H9 (cell line): ENCODE results near the gene OGG1. TPM values are rescaled to one million over a fixed set of nuclear protein-coding genes. Genes with fewer than 3 reads are reported as not detected.

Source experiments
- DNase-seq: peaks from one replicate; pipeline ENCODE4 v3.0.0-alpha.2; 2017
- H2AFZ ChIP-seq: one replicate; pipeline ENCODE4 v1.6.1; 2013; ENCODE audit warnings: mild to moderate bottlenecking, low read length, control low read depth, moderate library complexity
- H2AK5ac ChIP-seq: 2 replicates; pipeline ENCODE4 v1.6.1; 2013; ENCODE audit warnings: low read length, control low read depth, mixed read lengths; ENCODE audit not compliant: insufficient read length
- H2BK120ac ChIP-seq: one replicate; pipeline ENCODE4 v1.6.1; 2013; ENCODE audit warnings: low read depth, mild to moderate bottlenecking, low read length, control low read depth, inconsistent platforms; ENCODE audit not compliant: poor library complexity, severe bottlenecking
- H2BK12ac ChIP-seq: 2 replicates; pipeline ENCODE4 v1.6.1; 2013; ENCODE audit warnings: low read length, control low read depth, mixed read lengths, low read depth; ENCODE audit not compliant: insufficient read length
- H2BK15ac ChIP-seq: 2 replicates; pipeline ENCODE4 v1.6.1; 2013; ENCODE audit warnings: low read depth, low read length, control low read depth
- H2BK20ac ChIP-seq: one replicate; pipeline ENCODE4 v1.6.1; 2013; ENCODE audit warnings: low read depth, mild to moderate bottlenecking, low read length, control low read depth, inconsistent platforms; ENCODE audit not compliant: poor library complexity, severe bottlenecking
- H2BK5ac ChIP-seq: 2 replicates; pipeline ENCODE4 v1.6.1; 2013; ENCODE audit warnings: low read length, control low read depth, mixed read lengths; ENCODE audit not compliant: insufficient read length
- H3K14ac ChIP-seq: 2 replicates; pipeline ENCODE4 v1.6.1; 2013; ENCODE audit warnings: low read length, control low read depth; ENCODE audit not compliant: insufficient read depth
- H3K18ac ChIP-seq: 2 replicates; pipeline ENCODE4 v1.6.1; 2013; ENCODE audit warnings: low read depth, mild to moderate bottlenecking, mixed read lengths, low read length, control low read depth; ENCODE audit not compliant: insufficient read length
- H3K23ac ChIP-seq: 2 replicates; pipeline ENCODE4 v1.6.1; 2013; ENCODE audit warnings: low read length, control low read depth, mixed read lengths, low read depth; ENCODE audit not compliant: insufficient read length
- H3K23me2 ChIP-seq: 2 replicates; pipeline ENCODE4 v1.6.1; 2013; ENCODE audit warnings: low read depth, mild to moderate bottlenecking, mixed read lengths, low read length, control low read depth; ENCODE audit not compliant: insufficient read length, poor library complexity, severe bottlenecking
- H3K27ac ChIP-seq: 2 replicates; pipeline ENCODE4 v1.5.1; 2013; ENCODE audit warnings: low read length, control low read depth, mixed read lengths, low read depth; ENCODE audit not compliant: insufficient read length
- H3K27me3 ChIP-seq: 2 replicates; pipeline ENCODE4 v1.6.1; 2013; ENCODE audit warnings: low read length, control low read depth, inconsistent platforms; ENCODE audit not compliant: insufficient read depth
- H3K4ac ChIP-seq: 2 replicates; pipeline ENCODE4 v1.6.1; 2013; ENCODE audit warnings: low read depth, mild to moderate bottlenecking, control low read depth, inconsistent platforms, low read length, moderate library complexity
- H3K4me1 ChIP-seq: 2 replicates; pipeline ENCODE4 v1.6.1; 2013; ENCODE audit warnings: low read length, control low read depth, inconsistent platforms; ENCODE audit not compliant: insufficient read depth
- H3K4me2 ChIP-seq: 2 replicates; pipeline ENCODE4 v1.6.1; 2013; ENCODE audit warnings: low read length, control low read depth, mixed read lengths; ENCODE audit not compliant: insufficient read length, insufficient read depth
- H3K56ac ChIP-seq: 2 replicates; pipeline ENCODE4 v1.6.1; 2013; ENCODE audit warnings: low read depth, mild to moderate bottlenecking, mixed read lengths, low read length, control low read depth; ENCODE audit not compliant: insufficient read length
- H3K79me1 ChIP-seq: 2 replicates; pipeline ENCODE4 v1.6.1; 2013; ENCODE audit warnings: low read depth, mild to moderate bottlenecking, moderate library complexity, low read length, control low read depth, inconsistent platforms; ENCODE audit not compliant: insufficient read depth, poor library complexity, severe bottlenecking
- H3K79me2 ChIP-seq: 2 replicates; pipeline ENCODE4 v1.6.1; 2013; ENCODE audit warnings: low read length, control low read depth, inconsistent platforms; ENCODE audit not compliant: insufficient read depth
- H3K9ac ChIP-seq: 2 replicates; pipeline ENCODE4 v1.6.1; 2013; ENCODE audit warnings: low read length, control low read depth, mixed read lengths; ENCODE audit not compliant: insufficient read length; ENCODE audit errors: extremely low read depth
- H3K9me3 ChIP-seq: one replicate; pipeline ENCODE4 v1.6.1; 2013; ENCODE audit warnings: low read depth, low read length, inconsistent platforms; ENCODE audit not compliant: control insufficient read depth
- H3T11ph ChIP-seq: one replicate; pipeline ENCODE4 v1.6.1; 2013; ENCODE audit warnings: mild to moderate bottlenecking, low read length, control low read depth, inconsistent platforms
- H4K20me1 ChIP-seq: one replicate; pipeline ENCODE4 v1.6.1; 2013; ENCODE audit not compliant: control insufficient read depth, insufficient read length, insufficient read depth
- H4K5ac ChIP-seq: 2 replicates; pipeline ENCODE4 v1.6.1; 2013; ENCODE audit warnings: low read depth, mild to moderate bottlenecking, mixed read lengths, low read length, control low read depth; ENCODE audit not compliant: insufficient read length
- H4K8ac ChIP-seq: replicated peaks from 2 replicates; pipeline ENCODE4 v1.6.1; 2013; ENCODE audit warnings: low read length, control low read depth, mixed read lengths, low read depth; ENCODE audit not compliant: insufficient read length
- H4K91ac ChIP-seq: 2 replicates; pipeline ENCODE4 v1.6.1; 2013; ENCODE audit warnings: low read depth, mild to moderate bottlenecking, moderate library complexity, mixed read lengths, low read length, control low read depth; ENCODE audit not compliant: insufficient read length
- H3K27ac Mint-ChIP-seq, 3 experiments: 2 replicates in 2 of 3; 3 replicates in 1 of 3; pipeline ENCODE4 v1.8.0; 2020 to 2021; ENCODE audit warnings: mixed read lengths in 3 of 3, mild to moderate bottlenecking in 1 of 3, moderate library complexity in 1 of 3
- H3K27me3 Mint-ChIP-seq: 2 replicates; pipeline ENCODE4 v1.8.0; 2021; ENCODE audit warnings: low read depth, mild to moderate bottlenecking, moderate library complexity, mixed read lengths
- H3K36me3 Mint-ChIP-seq, 3 experiments: 2 replicates in 2 of 3; 3 replicates in 1 of 3; pipeline ENCODE4 v1.8.0; 2020 to 2021; ENCODE audit warnings: low read depth in 3 of 3, mixed read lengths in 3 of 3; ENCODE audit not compliant: insufficient read depth in 1 of 3
- H3K4me1 Mint-ChIP-seq, 2 experiments: 2 replicates each; pipeline ENCODE4 v1.8.0; 2020; ENCODE audit warnings: mixed read lengths in 2 of 2
- H3K4me3 Mint-ChIP-seq, 2 experiments: 2 replicates in 1 of 2; 3 replicates in 1 of 2; pipeline ENCODE4 v1.8.0; 2020 to 2021; ENCODE audit warnings: mild to moderate bottlenecking in 2 of 2, mixed read lengths in 2 of 2, moderate library complexity in 1 of 2
- H3K9me3 Mint-ChIP-seq, 2 experiments: 2 replicates in 1 of 2; 3 replicates in 1 of 2; pipeline ENCODE4 v1.8.0; 2020; ENCODE audit warnings: mild to moderate bottlenecking in 2 of 2, mixed read lengths in 2 of 2, moderate library complexity in 1 of 2
- CTCF ChIP-seq: fragments of 200-600 bp; sonication (generic); conservative IDR thresholded peaks from 3 replicates; pipeline ENCODE4 v1.8.0; 2021; ENCODE audit warnings: antibody characterized with exemption, mild to moderate bottlenecking
- WGBS: extraction: QIAGEN DNeasy Blood & Tissue Kit; methylation state at CpG from one replicate; pipeline ENCODE4 v1.1.7; 2013; ENCODE audit warnings: missing lambda C conversion rate, low lambda C conversion rate, mixed read lengths; ENCODE audit not compliant: insufficient read length; ENCODE audit errors: extremely low coverage; 5-methylcytosine and 5-hydroxymethylcytosine counted together
- total RNA-seq: library from RNA; stranded (reverse); gene quantifications from 2 replicates; pipeline ENCODE4 v1.2.1, GENCODE V29; 2021

Gene OGG1
- total RNA-seq, 1 experiment from 2014 or later = 43.4 TPM

- no peak overlapping the region for H3K4ac ChIP-seq
- no peaks in the 10 kb centered on the region for H3K36me3 Mint-ChIP-seq
Measured at GRCh38 chr3:9716801-9717555, 32.8 kb upstream of the OGG1 start.

More at GRCh38 chr3:9716801-9717555, 32.8 kb upstream of the OGG1 start:
- H4K8ac ChIP-seq = no peak overlapping the region
- no peak overlapping the region for H2BK120ac ChIP-seq
- H3K23me2 ChIP-seq = no peaks in the 10 kb centered on the region
- H3K4me2 ChIP-seq = no peak overlapping the region
- no peak overlapping the region for H2BK20ac ChIP-seq
- no peak for TF ChIP-seq CTCF
- no peak overlapping the region for H3K9ac ChIP-seq
- no peak overlapping the region for H4K91ac ChIP-seq
- H2BK5ac ChIP-seq = no peak overlapping the region
- H3K9me3 ChIP-seq = no peaks in the 10 kb centered on the region
- H3K27ac Mint-ChIP-seq = no peak overlapping the region
- no peaks in the 10 kb centered on the region for H4K20me1 ChIP-seq
- H3T11ph ChIP-seq = no peak overlapping the region
- WGBS = no CpG with 5 or more reads among the region's 5 CpGs
- no peak overlapping the region for H3K27ac ChIP-seq
- H3K27me3 Mint-ChIP-seq = peaks cover 6% of the 10 kb centered on the region
- no peak overlapping the region for H3K14ac ChIP-seq
- no peaks in the 10 kb centered on the region for H3K79me1 ChIP-seq
- DNase-seq = no peak
- H3K18ac ChIP-seq = no peak overlapping the region
- no peak overlapping the region for H3K56ac ChIP-seq
- H4K5ac ChIP-seq = no peak overlapping the region
- H2AFZ ChIP-seq = no peak overlapping the region
- H3K27me3 ChIP-seq = no peaks in the 10 kb centered on the region
- no peak overlapping the region for H2BK15ac ChIP-seq
- no peak overlapping the region for H3K23ac ChIP-seq
- H3K4me3 Mint-ChIP-seq = no peak overlapping the region
- H3K4me1 ChIP-seq = no peaks in the 10 kb centered on the region; the same call in 1 of the 2 replicates
- H2AK5ac ChIP-seq = no peak overlapping the region
- H3K9me3 Mint-ChIP-seq = no peaks in the 10 kb centered on the region
- peaks cover 7 to 8% of the 10 kb centered on the region in 2 experiments for H3K4me1 Mint-ChIP-seq
- no peaks in the 10 kb centered on the region for H3K79me2 ChIP-seq
- H2BK12ac ChIP-seq = no peak overlapping the region
